HCT116 (cell line): ENCODE results near the gene ANKRD33. TPM values are rescaled to one million over a fixed set of nuclear protein-coding genes. Genes with fewer than 3 reads are reported as not detected.

Experiments
- ATAC-seq: fragments of 200-7000 bp; cut with Tn5 transposase; 2 replicates; pipeline ENCODE4 v1.9.1; 2020; ENCODE audit warnings: mild to moderate bottlenecking, moderate library complexity
- BruUV-seq: library from RNA; stranded (reverse); fragments of 400-500 nt; replicated peaks from 2 replicates; lab custom pipeline; 2021; lab: Mats Ljungman, UMichigan
- CTCF ChIA-PET: fragments of 300-600 bp; sonication (Branson Sonifier 250); formaldehyde crosslinking; loops from one replicate; lab custom pipeline; 2021; ENCODE audit warnings: antibody characterized with exemption; lab: Charles Lee
- POLR2A ChIA-PET: fragments of 300-600, 350-600 bp; sonication (Branson Sonifier 250); formaldehyde crosslinking; loops from one replicate; lab custom pipeline; 2021; ENCODE audit warnings: antibody characterized with exemption; lab: Charles Lee
- RAD21 ChIA-PET, 2 experiments: fragments of 300-600 bp; sonication (Branson Sonifier 250); formaldehyde crosslinking; loops; one replicate each; lab custom pipeline; 2023; ENCODE audit warnings: low total read pairs in 2 of 2; ENCODE audit not compliant: uncharacterized antibody in 2 of 2, unreplicated experiment in 2 of 2, low non-redundant PET in 1 of 2; lab: Charles Lee
- DNase-seq: peaks from one replicate; pipeline ENCODE4 v3.0.0-alpha.2; 2010; ENCODE audit warnings: low read depth, low spot score
- H2AFZ ChIP-seq: fragments of 200-600 bp; shearing (Covaris generic), sonication (generic); 2 replicates; pipeline ENCODE4 v1.6.1; 2017; ENCODE audit warnings: low read depth, mixed run types, mixed read lengths, antibody characterized with exemption, low read length; ENCODE audit not compliant: poor library complexity, severe bottlenecking
- H3K27ac ChIP-seq: 2 replicates; pipeline ENCODE4 v1.5.1; 2012; ENCODE audit warnings: low read depth, low read length
- H3K27me3 ChIP-seq: fragments of 200-600 bp; sonication (generic); 2 replicates; pipeline ENCODE4 v1.6.1; 2016; ENCODE audit warnings: mixed run types, low read length, mixed read lengths; ENCODE audit not compliant: insufficient read depth
- H3K36me3 ChIP-seq, 2 experiments: fragments of 200-500 bp in 1 of 2; fragments of 200-600 bp in 1 of 2; sonication (Bioruptor generic) in 1 of 2; sonication (generic) in 1 of 2; 2 replicates each; pipeline versions ENCODE4 v1.5.1 to v1.6.1; 2014 to 2016; ENCODE audit warnings: low read length in 2 of 2, inconsistent platforms in 1 of 2, mixed read lengths in 1 of 2, mixed run types in 1 of 2; ENCODE audit not compliant: insufficient read depth in 2 of 2, control insufficient read depth in 1 of 2
- H3K4me1 ChIP-seq, 2 experiments: fragments of 200-600 bp in 1 of 2; sonication (generic) in 1 of 2; 2 replicates each; pipeline versions ENCODE4 v1.5.1 to v1.6.1; 2012 to 2017; ENCODE audit warnings: low read length in 2 of 2, inconsistent platforms in 1 of 2, mild to moderate bottlenecking in 1 of 2, mixed read lengths in 1 of 2, mixed run types in 1 of 2, moderate library complexity in 1 of 2; ENCODE audit not compliant: insufficient read depth in 2 of 2, control insufficient read depth in 1 of 2
- H3K4me2 ChIP-seq: fragments of 200-600 bp; sonication (generic); 2 replicates; pipeline ENCODE4 v1.6.1; 2017; ENCODE audit warnings: mixed run types, low read length, mixed read lengths
- H3K4me3 ChIP-seq, 2 experiments: fragments of 200-600 bp in 1 of 2; sonication (generic) in 1 of 2; replicated peaks in 1 of 2; 2 replicates each; pipeline ENCODE4 v1.5.1; 2011 to 2016; ENCODE audit warnings: low read length in 2 of 2, control low read depth in 1 of 2, low read depth in 1 of 2, mild to moderate bottlenecking in 1 of 2, mixed read lengths in 1 of 2, mixed run types in 1 of 2
- H3K79me2 ChIP-seq: fragments of 200-600 bp; sonication (generic); 2 replicates; pipeline ENCODE4 v1.6.1; 2017; ENCODE audit warnings: mild to moderate bottlenecking, mixed run types, low read length, moderate library complexity, mixed read lengths; ENCODE audit not compliant: insufficient read depth
- H3K9ac ChIP-seq: fragments of 200-600 bp; sonication (generic); 2 replicates; pipeline ENCODE4 v1.6.1; 2016; ENCODE audit warnings: low read length, mixed read lengths
- H3K9me2 ChIP-seq: fragments of 200-600 bp; sonication (generic), shearing (Covaris generic); 2 replicates; pipeline ENCODE4 v1.6.1; 2017; ENCODE audit warnings: mixed run types, mild to moderate bottlenecking, moderate library complexity; ENCODE audit not compliant: insufficient read depth
- H3K9me3 ChIP-seq, 2 experiments: fragments of 200-500 bp in 1 of 2; fragments of 200-600 bp in 1 of 2; sonication (Bioruptor generic) in 1 of 2; sonication (generic) in 1 of 2; 2 replicates each; pipeline ENCODE4 v1.6.1; 2014 to 2017; ENCODE audit warnings: low read length in 2 of 2, mixed read lengths in 2 of 2, inconsistent platforms in 1 of 2, low read depth in 1 of 2, mild to moderate bottlenecking in 1 of 2, mixed run types in 1 of 2, moderate library complexity in 1 of 2; ENCODE audit not compliant: control insufficient read depth in 1 of 2, insufficient read depth in 1 of 2
- H4K20me1 ChIP-seq: fragments of 200-600 bp; sonication (generic), shearing (Covaris generic); 2 replicates; pipeline ENCODE4 v1.6.1; 2017; ENCODE audit warnings: mixed run types, mild to moderate bottlenecking, moderate library complexity; ENCODE audit not compliant: insufficient read depth
- CBX3 ChIP-seq: IDR thresholded peaks from 2 replicates; pipeline ENCODE4 v1.6.1; 2012; ENCODE audit warnings: low read depth
- EZH2 ChIP-seq: fragments of 200-600 bp; sonication (generic); IDR thresholded peaks from 2 replicates; pipeline ENCODE4 v1.6.1; 2017; ENCODE audit warnings: antibody characterized with exemption, mixed run types
- EZH2phosphoT487 ChIP-seq: fragments of 200-600 bp; IDR thresholded peaks from 2 replicates; pipeline ENCODE4 v1.6.1; 2018; ENCODE audit warnings: antibody characterized with exemption, borderline replicate concordance
- FOSL1 ChIP-seq: IDR thresholded peaks from 2 replicates; pipeline ENCODE4 v1.6.1; 2012; ENCODE audit warnings: low read depth
- JUND ChIP-seq: IDR thresholded peaks from 2 replicates; pipeline ENCODE4 v1.6.1; 2012
- POLR2A ChIP-seq: IDR thresholded peaks from 2 replicates; pipeline ENCODE4 v1.7.0; 2011; ENCODE audit warnings: borderline replicate concordance; ENCODE audit not compliant: insufficient read depth, insufficient read length; ENCODE audit errors: extremely low read depth
- POLR2AphosphoS5 ChIP-seq: IDR thresholded peaks from 2 replicates; pipeline ENCODE4 v1.6.1; 2011; ENCODE audit warnings: mild to moderate bottlenecking, low read depth, low read length, moderate library complexity
- RAD21 ChIP-seq: IDR thresholded peaks from 2 replicates; pipeline ENCODE4 v1.6.1; 2012; ENCODE audit warnings: low read depth, mild to moderate bottlenecking
- SIN3A ChIP-seq: IDR thresholded peaks from 2 replicates; pipeline ENCODE4 v1.6.1; 2012; ENCODE audit warnings: low read depth
- SP1 ChIP-seq: IDR thresholded peaks from 2 replicates; pipeline ENCODE4 v1.6.1; 2012; ENCODE audit warnings: low read depth
- ZFX ChIP-seq: fragments of 450-650 bp; IDR thresholded peaks from 2 replicates; pipeline ENCODE4 v1.6.1; 2017
- ZNF274 ChIP-seq: fragments of 200-500 bp; sonication (Bioruptor generic); IDR thresholded peaks from 2 replicates; pipeline ENCODE4 v1.6.1; 2014; ENCODE audit warnings: mild to moderate bottlenecking, low read depth, low read length, inconsistent platforms
- intact Hi-C: fragments of 100-400 bp; cut with micrococcal nuclease; formaldehyde crosslinking; loops from 2 replicates; pipeline ENCODE4 v1.10.0; 2022
- total RNA-seq: library from RNA; stranded (reverse); gene quantifications from one replicate; pipeline ENCODE4 v1.2.1, GENCODE V29; 2021; ENCODE audit not compliant: unreplicated experiment
- TF ChIP-seq, protein P1 (sequence below): IDR thresholded peaks from 2 replicates; pipeline ENCODE4 v1.6.1; 2011; ENCODE audit warnings: mild to moderate bottlenecking, low read length, moderate library complexity; ENCODE audit not compliant: insufficient replicate concordance; ENCODE audit errors: extremely low read depth
- TF ChIP-seq, protein P2 (sequence below): IDR thresholded peaks from 2 replicates; pipeline ENCODE4 v1.6.1; 2012
- TF ChIP-seq, protein P3 (sequence below): IDR thresholded peaks from 2 replicates; pipeline ENCODE4 v1.6.1; 2012; ENCODE audit warnings: low read depth

The ANKRD33 gene
- total RNA-seq, 1 experiment from 2014 or later = not detected

DNA sequence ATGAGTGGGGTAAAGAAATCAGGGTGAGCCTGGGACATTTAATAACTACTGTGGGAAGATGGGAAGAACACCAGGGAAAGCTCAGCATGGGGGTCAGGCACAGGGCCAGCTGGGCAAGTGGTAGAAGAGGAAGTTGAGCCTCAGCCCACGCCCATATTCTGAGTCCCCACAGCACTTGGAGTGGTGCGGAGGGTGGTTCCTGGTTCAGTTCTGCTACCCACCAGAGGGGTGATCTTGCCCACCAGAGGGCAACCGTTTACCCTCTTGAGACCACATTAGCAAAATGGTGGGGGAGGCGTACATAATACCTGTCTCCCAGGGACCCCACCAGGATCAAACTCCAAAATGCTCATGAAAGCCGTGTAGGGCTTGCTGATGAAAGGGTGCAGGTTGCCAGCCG is 16.8 kb upstream of the ANKRD33 start:
- Histone ChIP-seq H3K79me2 (no peaks in the 10 kb centered on the region), H2AFZ (no peak overlapping the region), H3K9me2 (no peaks in the 10 kb centered on the region), H4K20me1 (no peaks in the 10 kb centered on the region), H3K9ac (no peak overlapping the region), H3K4me3 (no peak overlapping the region), H3K4me2 (no peak overlapping the region), H3K27me3 (no peaks in the 10 kb centered on the region), H3K9me3 (no peaks in the 10 kb centered on the region), H3K36me3 (no peaks in the 10 kb centered on the region), H3K4me1 (peaks cover 0 to 6% of the 10 kb centered on the region in 2 experiments; a peak in 1 of 4 replicates), H3K27ac (no peak overlapping the region)
- CTCF ChIA-PET = interaction anchor here (2.1 kb wide), 1 partner anchor 450 kb away, joined by 5 read pairs; no protein-coding TSS in a partner anchor
- no TSS peak for BruUV-seq
- RAD21 ChIA-PET = no interaction called here
- no peak for DNase-seq
- no peak for ATAC-seq
- TF ChIP-seq ZFX (no peak), CBX3 (no peak), EZH2phosphoT487 (no peak), POLR2AphosphoS5 (no peak), JUND (no peak), SP1 (no peak), FOSL1 (no peak), POLR2A (no peak), EZH2 (no peak), ZNF274 (no peak), RAD21 (no peak), SIN3A (no peak)
- TF ChIP-seq, protein P1, sequence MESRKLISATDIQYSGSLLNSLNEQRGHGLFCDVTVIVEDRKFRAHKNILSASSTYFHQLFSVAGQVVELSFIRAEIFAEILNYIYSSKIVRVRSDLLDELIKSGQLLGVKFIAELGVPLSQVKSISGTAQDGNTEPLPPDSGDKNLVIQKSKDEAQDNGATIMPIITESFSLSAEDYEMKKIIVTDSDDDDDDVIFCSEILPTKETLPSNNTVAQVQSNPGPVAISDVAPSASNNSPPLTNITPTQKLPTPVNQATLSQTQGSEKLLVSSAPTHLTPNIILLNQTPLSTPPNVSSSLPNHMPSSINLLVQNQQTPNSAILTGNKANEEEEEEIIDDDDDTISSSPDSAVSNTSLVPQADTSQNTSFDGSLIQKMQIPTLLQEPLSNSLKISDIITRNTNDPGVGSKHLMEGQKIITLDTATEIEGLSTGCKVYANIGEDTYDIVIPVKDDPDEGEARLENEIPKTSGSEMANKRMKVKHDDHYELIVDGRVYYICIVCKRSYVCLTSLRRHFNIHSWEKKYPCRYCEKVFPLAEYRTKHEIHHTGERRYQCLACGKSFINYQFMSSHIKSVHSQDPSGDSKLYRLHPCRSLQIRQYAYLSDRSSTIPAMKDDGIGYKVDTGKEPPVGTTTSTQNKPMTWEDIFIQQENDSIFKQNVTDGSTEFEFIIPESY = no peak
- TF ChIP-seq, protein P2, sequence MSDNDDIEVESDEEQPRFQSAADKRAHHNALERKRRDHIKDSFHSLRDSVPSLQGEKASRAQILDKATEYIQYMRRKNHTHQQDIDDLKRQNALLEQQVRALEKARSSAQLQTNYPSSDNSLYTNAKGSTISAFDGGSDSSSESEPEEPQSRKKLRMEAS = no peak
- TF ChIP-seq, protein P3, sequence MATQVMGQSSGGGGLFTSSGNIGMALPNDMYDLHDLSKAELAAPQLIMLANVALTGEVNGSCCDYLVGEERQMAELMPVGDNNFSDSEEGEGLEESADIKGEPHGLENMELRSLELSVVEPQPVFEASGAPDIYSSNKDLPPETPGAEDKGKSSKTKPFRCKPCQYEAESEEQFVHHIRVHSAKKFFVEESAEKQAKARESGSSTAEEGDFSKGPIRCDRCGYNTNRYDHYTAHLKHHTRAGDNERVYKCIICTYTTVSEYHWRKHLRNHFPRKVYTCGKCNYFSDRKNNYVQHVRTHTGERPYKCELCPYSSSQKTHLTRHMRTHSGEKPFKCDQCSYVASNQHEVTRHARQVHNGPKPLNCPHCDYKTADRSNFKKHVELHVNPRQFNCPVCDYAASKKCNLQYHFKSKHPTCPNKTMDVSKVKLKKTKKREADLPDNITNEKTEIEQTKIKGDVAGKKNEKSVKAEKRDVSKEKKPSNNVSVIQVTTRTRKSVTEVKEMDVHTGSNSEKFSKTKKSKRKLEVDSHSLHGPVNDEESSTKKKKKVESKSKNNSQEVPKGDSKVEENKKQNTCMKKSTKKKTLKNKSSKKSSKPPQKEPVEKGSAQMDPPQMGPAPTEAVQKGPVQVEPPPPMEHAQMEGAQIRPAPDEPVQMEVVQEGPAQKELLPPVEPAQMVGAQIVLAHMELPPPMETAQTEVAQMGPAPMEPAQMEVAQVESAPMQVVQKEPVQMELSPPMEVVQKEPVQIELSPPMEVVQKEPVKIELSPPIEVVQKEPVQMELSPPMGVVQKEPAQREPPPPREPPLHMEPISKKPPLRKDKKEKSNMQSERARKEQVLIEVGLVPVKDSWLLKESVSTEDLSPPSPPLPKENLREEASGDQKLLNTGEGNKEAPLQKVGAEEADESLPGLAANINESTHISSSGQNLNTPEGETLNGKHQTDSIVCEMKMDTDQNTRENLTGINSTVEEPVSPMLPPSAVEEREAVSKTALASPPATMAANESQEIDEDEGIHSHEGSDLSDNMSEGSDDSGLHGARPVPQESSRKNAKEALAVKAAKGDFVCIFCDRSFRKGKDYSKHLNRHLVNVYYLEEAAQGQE = no peak
- POLR2A ChIA-PET = no interaction called here
- intact Hi-C loops = no loop called here
